Endothelial cell of coronary artery (primary cell): Measurements from ENCODE around the gene GSTM5. TPM values are rescaled to one million over a fixed set of nuclear protein-coding genes. Genes with fewer than 3 reads are reported as not detected.

Experiments
- total RNA-seq: library from RNA; depleted of rRNA; stranded (reverse); fragments of >200 nt; gene quantifications from 2 replicates; pipeline ENCODE4 v1.2.3, GENCODE V29; 2014

GSTM5 gene
- total RNA-seq, result 0.09 TPM in 2 replicates

GRCh38 chr1:109711593-109712320 lies at the start of gene GSTM5:
Gene GSTM5, plus strand, starts transcription at chr1:109712251. Its CDS starts 62 bp downstream, at chr1:109712313.

GRCh38 chr1:109667452-109668122 lies 44.5 kb upstream of the GSTM5 start, which contains the start of gene GSTM2:
Gene GSTM2, plus strand, starts transcription at chr1:109668057. Its CDS starts 59 bp downstream, at chr1:109668116.

GRCh38 chr1:109687641-109688499 lies 24.2 kb upstream of the GSTM5 start, which contains the start of gene GSTM1:
Gene GSTM1, plus strand, starts transcription at chr1:109687817. Its CDS starts 57 bp downstream, at chr1:109687874.

GRCh38 chr1:109740615-109741373 lies 28.7 kb downstream of the GSTM5 start, which contains the start of gene GSTM3:
Gene GSTM3, minus strand, starts transcription at chr1:109741038. Its CDS starts 751 bp downstream, at chr1:109740287.

GRCh38 chr1:109763646-109764415 lies 51.8 kb downstream of the GSTM5 start, which contains the start of gene EPS8L3:
Gene EPS8L3, minus strand, starts transcription at chr1:109763923. Its CDS starts 2,174 bp downstream, at chr1:109761749.

Other genes starting within 250 kb of the GSTM5 start
- gene SYPL2, start 245.7 kb upstream of the GSTM5 start, total RNA-seq, result not detected in 2 replicates
- gene ATXN7L2, start 228.3 kb upstream of the GSTM5 start, total RNA-seq, result 1.0 and 1.4 TPM in 2 replicates
- 3.7 and 5.1 TPM in 2 replicates for gene CYB561D1, start 218.2 kb upstream of the GSTM5 start, total RNA-seq
- 1.4 and 2.3 TPM in 2 replicates for gene AMIGO1, start 202.5 kb upstream of the GSTM5 start, total RNA-seq
- 0.27 and 0.66 TPM in 2 replicates for gene GPR61, start 172.4 kb upstream of the GSTM5 start, total RNA-seq
- gene GNAI3, start 163.6 kb upstream of the GSTM5 start, total RNA-seq, result 18.8 and 19.3 TPM in 2 replicates
- not detected in 2 replicates for gene GNAT2, start 92.6 kb upstream of the GSTM5 start, total RNA-seq
- 46.2 and 74.6 TPM in 2 replicates for gene AMPD2, start 92.4 kb upstream of the GSTM5 start, total RNA-seq
- 1.7 and 3.3 TPM in 2 replicates for gene GSTM4, start 56.2 kb upstream of the GSTM5 start, total RNA-seq
- 1.6 and 5.6 TPM in 2 replicates for gene GSTM2, start 44.2 kb upstream of the GSTM5 start, total RNA-seq
- gene GSTM1, start 24.4 kb upstream of the GSTM5 start, total RNA-seq, result 2.7 and 5.4 TPM in 2 replicates
- 18.1 and 41.2 TPM in 2 replicates for gene GSTM3, start 28.8 kb downstream of the GSTM5 start, total RNA-seq
- not detected in 2 replicates for gene EPS8L3, start 51.7 kb downstream of the GSTM5 start, total RNA-seq
- gene CSF1, start 198.6 kb downstream of the GSTM5 start, total RNA-seq, result 5.6 and 10.3 TPM in 2 replicates